MM.1S (cell line): ENCODE results near the gene ITIH3.

Experiments used
- CTCF ChIP-seq: fragments of 300-600 bp; sonication (generic); IDR thresholded peaks from 2 replicates; pipeline ENCODE4 v1.5.1; 2016; ENCODE audit warnings: antibody characterized with exemption, low read length, mixed read lengths
- EZH2 ChIP-seq: fragments of 300-600 bp; sonication (generic); optimal IDR thresholded peaks from 2 replicates; pipeline ENCODE3; 2017; ENCODE audit warnings: low read depth, mild to moderate bottlenecking, antibody characterized with exemption, low read length, mixed read lengths
- EZH2phosphoT487 ChIP-seq: fragments of 300-600 bp; sonication (generic); IDR thresholded peaks from 2 replicates; pipeline ENCODE4 v1.6.1; 2018; ENCODE audit warnings: antibody characterized with exemption, low read length

GRCh38 chr3:52775877-52776276 lies 18.7 kb upstream of the ITIH3 start:
- TF ChIP-seq CTCF = no peak
- no peak for TF ChIP-seq EZH2phosphoT487
- no peak for TF ChIP-seq EZH2
